Stimulated activated CD4-positive, alpha-beta T cell treated with anti-CD3 and anti-CD28 coated beads, Interleukin-4, amount 100 ng/mL, for 1 hour (primary cell): ENCODE data around the gene DPEP2NB.
"Not testable (repeated sequence)": the region's sequence is repeated elsewhere in the genome, so short reads cannot be mapped to it uniquely, and the experiment has no call there.

Experiments
- DNase-seq: peaks from one replicate; pipeline ENCODE4 v3.0.0-alpha.2; 2020

Gene DPEP2NB

GRCh38 chr16:67979955-67980678, 35.6 kb downstream of the DPEP2NB start, which contains the start of gene DPEP3:
Gene DPEP3 (minus strand): TSS chr16:67980499. CDS start chr16:67980380, 119 bp downstream.
- DNase-seq: no peak

- DNase-seq: no peak
Observed at GRCh38 chr16:67977469-67978227, 38.1 kb downstream of the DPEP2NB start.

- no peak for DNase-seq
Observed at GRCh38 chr16:67977005-67977404, 38.7 kb downstream of the DPEP2NB start.

- DNase-seq: no peak
Observed at GRCh38 chr16:67976205-67976604, 39.5 kb downstream of the DPEP2NB start.

GRCh38 chr16:67975321-67976105, 40.2 kb downstream of the DPEP2NB start:
- DNase-seq: no peak

- not testable (repeated sequence) for DNase-seq
Observed at GRCh38 chr16:67972285-67972684, 43.4 kb downstream of the DPEP2NB start.

GRCh38 chr16:67971111-67971510, 44.6 kb downstream of the DPEP2NB start:
- no peak for DNase-seq

- DNase-seq: no peak
Observed at GRCh38 chr16:67969254-67970039, 46.3 kb downstream of the DPEP2NB start.

GRCh38 chr16:67968400-67969253, 47.1 kb downstream of the DPEP2NB start, which contains the start of gene SLC12A4:
Gene SLC12A4 (minus strand): TSS chr16:67968637. CDS start chr16:67968553, 84 bp downstream.
- peak; percentile 86 for DNase-seq

- peak; percentile 48 for DNase-seq
Observed at GRCh38 chr16:67967958-67968399, 47.7 kb downstream of the DPEP2NB start.

GRCh38 chr16:67967183-67967957, 48.3 kb downstream of the DPEP2NB start:
- DNase-seq: no peak

- no peak for DNase-seq
Observed at GRCh38 chr16:67966549-67967182, 49.0 kb downstream of the DPEP2NB start.

GRCh38 chr16:67965668-67966548, 49.8 kb downstream of the DPEP2NB start:
- DNase-seq: no peak

- no peak for DNase-seq
Observed at GRCh38 chr16:67964477-67965131, 51.1 kb downstream of the DPEP2NB start.

- DNase-seq: no peak
Observed at GRCh38 chr16:67963662-67964321, 51.9 kb downstream of the DPEP2NB start.
